D341Med (cell line): Measurements from ENCODE around the gene NOSIP.

Experiments
- DNase-seq: peaks from one replicate; pipeline ENCODE4 v3.0.0; 2012; ENCODE audit warnings: low spot score

NOSIP gene

DNA sequence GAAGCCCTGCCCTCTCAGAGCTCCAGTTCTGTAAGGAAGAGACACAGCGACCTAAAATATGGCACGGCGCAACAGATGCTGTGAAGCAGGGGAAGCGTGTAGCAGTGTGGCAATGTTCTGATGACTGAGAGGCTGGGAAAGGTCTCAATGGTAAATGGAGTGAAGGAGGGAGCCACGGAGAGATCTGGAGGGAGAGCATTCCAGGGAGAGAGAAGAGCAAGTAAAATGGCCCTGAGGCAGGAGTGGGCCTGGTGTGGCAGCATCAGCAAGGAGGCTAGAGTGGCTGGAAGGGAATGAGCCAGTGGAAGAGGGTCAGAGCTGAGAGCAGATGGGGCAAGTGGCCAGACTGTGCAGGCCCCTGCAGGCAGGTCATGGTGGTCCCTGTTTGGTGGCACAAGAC lies 36.2 kb downstream of the NOSIP start:
- DNase-seq: peak; percentile 17

- peak; percentile 24 for DNase-seq
Measured at GRCh38 chr19:49543032-49543431, 37.3 kb downstream of the NOSIP start.

DNA sequence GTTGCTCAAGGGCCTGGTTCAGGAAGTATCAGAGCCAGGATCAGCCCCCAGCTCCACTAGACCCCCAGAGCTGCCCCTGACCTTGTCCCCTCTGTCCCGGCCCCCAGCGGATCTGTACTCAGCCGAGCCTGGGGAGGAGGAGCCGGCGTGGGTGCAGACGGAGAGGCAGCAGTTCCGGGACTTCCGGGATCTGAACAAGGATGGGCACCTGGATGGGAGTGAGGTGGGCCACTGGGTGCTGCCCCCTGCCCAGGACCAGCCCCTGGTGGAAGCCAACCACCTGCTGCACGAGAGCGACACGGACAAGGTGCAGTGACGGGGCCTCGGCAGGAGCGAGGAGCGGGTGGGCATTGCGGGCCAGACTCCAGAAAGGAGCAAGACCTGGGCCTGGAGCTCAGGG lies 37.9 kb downstream of the NOSIP start:
- DNase-seq: peak; percentile 22

DNA sequence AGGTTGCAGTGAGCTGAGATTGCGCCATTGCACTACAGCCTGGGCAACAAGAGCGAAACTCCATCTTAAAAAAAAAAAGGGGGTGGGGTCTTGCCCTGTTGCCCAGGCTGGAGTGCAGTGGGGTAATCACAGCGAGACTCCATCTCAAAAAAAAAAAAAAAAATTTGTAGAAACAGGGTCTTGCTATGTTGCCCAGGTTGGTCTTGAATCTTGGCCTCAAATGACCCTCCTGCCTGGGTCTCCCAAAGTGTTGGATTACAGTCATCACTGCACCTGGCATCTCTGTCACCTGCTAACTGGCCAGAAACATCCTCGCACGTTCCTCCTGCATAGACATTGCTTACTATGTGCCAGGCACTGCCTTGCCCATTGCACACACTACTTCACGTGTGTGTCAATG lies 38.4 kb downstream of the NOSIP start:
- DNase-seq: no peak

- DNase-seq: no peak
Measured at GRCh38 chr19:49539192-49539952, 41.0 kb downstream of the NOSIP start.

GRCh38 chr19:49538643-49539042 lies 41.7 kb downstream of the NOSIP start:
- DNase-seq: peak; percentile 9

DNA sequence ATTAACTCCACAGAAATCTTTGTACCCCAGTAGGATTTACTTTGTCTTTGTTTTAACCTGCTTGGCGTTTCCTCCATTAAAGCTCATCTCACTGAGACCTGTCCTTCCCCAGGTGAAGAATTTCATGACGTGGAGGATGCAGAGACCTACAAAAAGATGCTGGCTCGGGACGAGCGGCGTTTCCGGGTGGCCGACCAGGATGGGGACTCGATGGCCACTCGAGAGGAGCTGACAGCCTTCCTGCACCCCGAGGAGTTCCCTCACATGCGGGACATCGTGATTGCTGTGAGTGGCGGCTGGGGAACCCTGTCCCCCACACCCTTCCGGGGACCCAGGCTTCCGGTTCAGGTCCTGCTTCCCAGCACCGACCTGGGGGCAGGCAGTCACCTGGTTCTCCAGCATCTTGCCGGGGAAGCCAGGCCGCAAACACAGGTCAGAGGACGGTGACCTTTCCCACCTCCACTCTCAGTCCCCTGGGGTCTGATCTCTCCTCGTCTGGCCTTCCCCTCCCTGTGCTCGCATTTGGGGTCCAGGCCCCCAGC lies 43.4 kb downstream of the NOSIP start:
- DNase-seq: no peak

- peak; percentile 21 for DNase-seq
Measured at GRCh38 chr19:49534632-49535385, 45.5 kb downstream of the NOSIP start.

GRCh38 chr19:49533551-49534488 lies 46.5 kb downstream of the NOSIP start:
- DNase-seq: peak; percentile 92

DNA sequence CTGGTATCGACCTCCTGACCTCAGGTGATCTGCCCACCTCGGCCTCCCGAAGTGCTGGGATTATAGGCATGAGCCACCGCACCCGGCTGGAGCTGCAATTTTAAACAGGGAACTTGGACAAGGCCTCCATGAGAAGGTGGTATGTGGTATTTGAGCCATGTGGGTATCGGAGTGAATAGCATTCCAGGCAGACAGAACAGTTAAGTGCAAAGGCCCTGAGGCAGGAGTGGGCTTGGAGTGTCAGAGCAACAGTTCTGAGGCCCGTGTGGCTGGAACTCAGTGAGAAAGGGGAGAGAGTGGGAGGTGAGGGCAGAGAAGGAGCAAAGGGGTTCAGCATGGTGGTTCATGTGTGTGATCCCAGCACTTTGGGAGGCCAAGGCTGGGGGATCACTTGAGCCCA lies 49.6 kb downstream of the NOSIP start:
- no peak for DNase-seq

DNA sequence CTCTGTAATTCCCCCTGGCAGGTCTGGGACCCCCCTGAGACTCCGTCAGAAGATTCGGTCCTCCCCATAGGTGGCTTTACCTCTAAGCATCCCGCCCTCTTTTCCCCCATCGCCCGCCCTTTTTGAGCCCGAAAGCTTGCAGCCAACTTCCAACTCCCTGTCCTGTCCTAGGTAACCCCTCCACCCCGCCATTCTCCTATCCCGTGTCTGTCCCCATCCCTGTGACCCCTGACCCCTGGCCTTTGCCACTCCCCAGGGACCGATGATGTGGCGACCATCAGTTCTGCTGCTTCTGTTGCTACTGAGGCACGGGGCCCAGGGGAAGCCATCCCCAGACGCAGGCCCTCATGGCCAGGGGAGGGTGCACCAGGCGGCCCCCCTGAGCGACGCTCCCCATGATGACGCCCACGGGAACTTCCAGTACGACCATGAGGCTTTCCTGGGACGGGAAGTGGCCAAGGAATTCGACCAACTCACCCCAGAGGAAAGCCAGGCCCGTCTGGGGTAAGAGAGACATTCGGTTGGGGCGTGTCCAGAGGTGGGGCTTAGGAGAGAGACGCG lies 52.1 kb downstream of the NOSIP start:
- DNase-seq: peak; percentile 12

DNA sequence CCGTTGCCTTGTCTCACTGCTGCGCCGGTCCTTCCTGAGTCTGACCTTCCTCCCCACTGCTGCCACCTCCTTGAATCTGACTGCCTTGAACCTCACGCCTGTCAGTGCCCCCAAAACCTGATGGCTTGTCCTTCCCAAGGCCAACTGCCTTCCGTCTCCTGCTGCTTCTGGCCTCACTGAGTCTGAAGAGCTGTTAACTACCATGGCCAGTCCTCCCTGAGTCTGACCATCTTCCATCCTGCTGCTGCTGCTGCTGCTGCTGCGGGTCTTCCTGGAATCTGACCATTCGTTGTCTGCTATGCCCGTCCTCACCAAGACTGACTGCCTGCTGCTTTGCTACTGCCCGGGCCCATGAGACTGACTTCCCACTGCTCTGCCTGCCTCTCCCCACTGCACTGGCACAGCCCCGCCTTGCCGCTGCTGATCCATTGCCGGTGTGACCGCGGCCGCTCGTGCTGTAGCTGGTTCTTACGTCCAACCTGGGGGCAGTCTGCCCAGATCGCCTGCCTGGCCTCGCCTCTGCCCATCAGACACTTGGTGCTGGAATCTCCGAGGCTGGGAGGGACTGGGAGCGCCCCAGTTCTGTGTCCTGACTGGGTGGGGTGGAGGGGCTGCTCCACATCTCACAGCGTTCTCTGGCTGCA lies 55.4 kb downstream of the NOSIP start:
- DNase-seq: no peak

- DNase-seq: no peak
Measured at GRCh38 chr19:49520705-49521319, 59.5 kb downstream of the NOSIP start.

GRCh38 chr19:49518033-49518432 lies 62.3 kb downstream of the NOSIP start:
- no peak for DNase-seq

DNA sequence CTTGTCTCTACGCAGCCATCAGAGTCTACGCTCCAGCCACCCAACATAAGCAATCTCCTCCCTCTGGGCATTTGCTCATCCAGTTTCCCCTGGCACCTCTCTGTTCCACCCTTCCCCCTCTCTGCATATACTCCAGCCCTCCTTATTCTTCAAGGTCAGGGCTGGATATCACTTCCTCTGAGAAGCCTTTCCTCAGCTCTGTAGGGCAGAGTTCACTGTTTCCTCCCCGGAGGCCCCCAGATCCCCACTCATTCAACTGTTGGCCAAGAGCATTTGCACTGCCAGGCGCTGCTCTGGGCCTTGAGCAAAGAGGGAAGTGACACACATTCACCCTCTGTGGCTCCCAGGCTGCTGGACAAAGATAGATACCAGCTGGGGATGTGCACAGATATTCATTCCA lies 64.6 kb downstream of the NOSIP start:
- DNase-seq: no peak

GRCh38 chr19:49514151-49514550 lies 66.2 kb downstream of the NOSIP start:
- DNase-seq: no peak

- DNase-seq: peak; percentile 42
Measured at GRCh38 chr19:49513746-49514118, 66.6 kb downstream of the NOSIP start.

GRCh38 chr19:49512970-49513745 lies 67.2 kb downstream of the NOSIP start:
- DNase-seq: peak; percentile 70

- DNase-seq: no peak
Measured at GRCh38 chr19:49507803-49508494, 72.4 kb downstream of the NOSIP start.
